HG03565 (cell line): ENCODE results near the gene BHLHA9.
"Not testable (repeated sequence)": the region's sequence is repeated elsewhere in the genome, so short reads cannot be mapped to it uniquely, and the experiment has no call there.

Experiments used
- ATAC-seq: cut with Tn5 transposase; IDR thresholded peaks from one replicate; pipeline ENCODE4 v1.9.1; 2021; ENCODE audit warnings: mild to moderate bottlenecking, moderate library complexity; ENCODE audit not compliant: unreplicated experiment

BHLHA9 gene

DNA sequence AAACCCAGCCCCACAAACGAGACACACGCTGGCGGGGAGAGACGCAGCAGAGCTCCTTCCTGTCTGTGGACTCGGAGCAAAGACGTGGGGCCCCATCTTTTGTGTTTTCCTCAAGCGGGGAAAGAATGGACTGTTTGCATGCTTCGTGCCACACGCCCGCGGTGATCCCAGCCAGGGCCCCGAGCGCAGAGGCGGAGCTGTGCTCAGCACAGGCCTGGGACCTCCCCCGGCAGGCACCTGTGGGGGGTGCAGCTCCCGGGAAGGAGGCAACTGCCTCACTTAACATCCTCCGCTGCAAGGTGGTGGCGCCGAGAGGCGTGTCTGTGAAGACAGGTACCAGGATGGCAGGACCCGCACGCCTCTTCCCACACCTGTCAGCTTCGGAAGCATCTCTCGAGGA lies 28.4 kb downstream of the BHLHA9 start:
- no peak for ATAC-seq

DNA sequence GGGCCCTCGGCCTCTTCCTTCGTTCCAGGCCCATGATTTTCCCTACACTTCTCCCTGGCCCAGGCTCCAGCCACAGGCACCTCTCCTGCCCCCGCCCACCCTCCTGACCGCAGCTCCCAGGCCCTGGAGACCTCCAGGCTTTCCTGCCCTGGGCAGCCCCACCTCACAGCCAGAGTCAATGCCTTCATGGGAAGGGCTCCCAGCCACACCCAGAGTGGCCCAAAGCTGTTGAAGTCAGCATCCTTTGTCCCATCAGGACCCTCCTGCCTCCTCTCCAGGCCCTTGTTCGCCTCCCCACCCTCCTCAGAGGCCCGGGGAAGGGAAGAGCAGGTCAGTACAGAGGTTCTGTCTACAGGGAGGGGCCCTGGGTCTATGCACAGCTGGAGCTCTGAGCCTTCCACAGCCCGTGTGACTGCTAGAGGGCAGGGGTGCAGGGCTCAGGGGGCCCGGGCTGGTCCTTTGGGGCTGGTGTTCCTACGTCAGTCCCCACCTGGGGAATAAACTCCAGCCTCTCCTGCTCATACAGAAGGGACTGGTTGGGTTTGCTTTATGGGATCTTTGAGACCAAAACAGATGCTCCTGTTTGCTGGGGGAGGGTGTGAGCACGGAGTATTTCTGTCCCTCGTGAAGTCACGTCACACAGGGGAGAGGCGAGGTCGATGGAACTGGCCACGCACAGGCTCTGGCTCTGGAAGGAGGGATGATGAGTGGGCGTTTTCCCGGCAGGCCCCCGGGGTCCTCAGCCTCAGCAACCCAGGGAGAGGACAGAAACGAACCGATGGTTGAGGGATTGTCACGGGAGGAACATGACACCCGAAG lies 29.5 kb downstream of the BHLHA9 start:
- ATAC-seq = no peak

GRCh38 chr17:1300371-1300905 lies 30.2 kb downstream of the BHLHA9 start:
- ATAC-seq = no peak

GRCh38 chr17:1301546-1301945 lies 31.3 kb downstream of the BHLHA9 start:
- no peak for ATAC-seq

GRCh38 chr17:1302761-1303160 lies 32.5 kb downstream of the BHLHA9 start:
- ATAC-seq = no peak

DNA sequence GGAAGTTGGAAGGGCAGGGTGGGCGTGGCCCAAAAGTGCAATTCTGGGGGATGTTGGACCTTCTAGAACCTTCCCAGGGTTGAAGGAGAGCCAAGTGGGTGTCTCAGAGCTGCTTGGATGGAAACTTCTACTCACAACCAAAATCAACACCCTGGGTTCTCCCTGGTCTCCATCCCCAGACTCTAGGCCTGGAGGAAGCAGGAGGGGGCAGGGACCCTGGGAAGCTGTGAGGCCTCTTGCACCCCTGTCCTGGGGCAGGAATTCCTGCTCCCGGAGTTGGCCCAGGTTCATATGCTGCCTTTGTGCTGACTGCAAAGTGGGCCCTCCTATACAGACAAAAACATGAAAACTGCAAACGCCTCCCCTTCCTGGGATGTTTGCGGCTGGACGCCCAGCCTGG lies 34.3 kb downstream of the BHLHA9 start:
- ATAC-seq = no peak

- no peak for ATAC-seq
These were observed 34.8 kb downstream of the BHLHA9 start for GRCh38 chr17:1304962-1305563.

GRCh38 chr17:1307829-1308228 lies 37.6 kb downstream of the BHLHA9 start:
- ATAC-seq = not testable (repeated sequence)

GRCh38 chr17:1312261-1312870 lies 42.1 kb downstream of the BHLHA9 start:
- ATAC-seq = no peak

- no peak for ATAC-seq
These were observed 43.2 kb downstream of the BHLHA9 start for GRCh38 chr17:1313270-1314005.

DNA sequence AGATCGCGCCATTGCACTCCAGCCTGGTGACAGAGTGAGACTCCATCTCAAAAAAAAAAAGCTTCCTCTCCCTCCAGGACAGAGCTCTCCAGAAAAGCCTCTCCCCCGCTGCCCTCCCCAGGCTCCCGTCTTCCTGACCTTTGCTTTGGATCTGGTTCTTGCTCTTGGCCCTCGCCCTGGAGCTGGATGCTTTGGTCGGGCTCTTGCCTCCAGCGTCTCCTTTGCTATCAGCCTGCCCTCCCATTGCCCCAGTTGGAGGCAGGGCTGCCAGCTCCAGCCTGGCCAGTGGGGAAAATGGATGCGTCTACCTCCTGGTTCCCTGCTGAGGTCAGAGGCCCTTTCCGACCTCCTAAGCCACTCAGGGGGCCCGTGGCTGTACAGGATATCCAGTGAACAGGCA lies 45.2 kb downstream of the BHLHA9 start:
- ATAC-seq = no peak

GRCh38 chr17:1315891-1316403 lies 45.7 kb downstream of the BHLHA9 start:
- no peak for ATAC-seq
